Measurements from ENCODE around the gene PILRA.
A peak's percentile ranks its signal among the peaks of the same experiment; 100 is the strongest.
"Not testable (repeated sequence)": the region's sequence is repeated elsewhere in the genome, so short reads cannot be mapped to it uniquely, and the experiment has no call there.

Gene PILRA

DNA sequence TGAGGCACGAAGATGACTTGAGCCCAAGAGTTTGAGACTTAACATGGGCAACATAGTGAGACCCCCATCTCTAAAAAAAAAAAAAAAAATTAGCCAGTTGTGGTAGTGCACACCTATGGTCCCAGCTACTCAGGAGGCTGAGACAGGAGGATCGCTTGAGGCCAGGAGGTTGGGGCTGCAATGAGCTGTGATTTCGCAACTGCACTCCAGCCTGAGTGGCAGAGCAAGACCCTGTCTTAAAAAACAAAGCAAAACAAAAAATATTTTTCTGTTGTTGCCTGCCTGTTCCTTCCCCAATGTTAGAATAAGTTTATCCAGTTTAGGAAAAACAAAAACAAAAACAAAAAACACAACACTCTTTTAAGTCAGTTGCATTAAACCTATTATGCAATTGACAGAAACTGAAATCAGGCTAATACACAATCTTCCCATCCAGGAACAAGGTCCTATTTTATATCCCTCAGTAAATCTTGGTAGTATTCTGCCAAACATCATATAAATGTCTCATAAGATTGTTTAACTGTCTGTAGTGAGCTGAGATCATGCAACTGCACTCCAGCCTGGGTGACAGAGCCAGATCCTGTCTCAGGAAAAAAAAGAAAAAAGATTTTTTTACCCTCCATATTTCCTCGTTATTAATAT is 4.9 kb downstream of the PILRA start:
- no peak for DNase-seq (ENCODE audit: low read depth, low spot score)

DNA sequence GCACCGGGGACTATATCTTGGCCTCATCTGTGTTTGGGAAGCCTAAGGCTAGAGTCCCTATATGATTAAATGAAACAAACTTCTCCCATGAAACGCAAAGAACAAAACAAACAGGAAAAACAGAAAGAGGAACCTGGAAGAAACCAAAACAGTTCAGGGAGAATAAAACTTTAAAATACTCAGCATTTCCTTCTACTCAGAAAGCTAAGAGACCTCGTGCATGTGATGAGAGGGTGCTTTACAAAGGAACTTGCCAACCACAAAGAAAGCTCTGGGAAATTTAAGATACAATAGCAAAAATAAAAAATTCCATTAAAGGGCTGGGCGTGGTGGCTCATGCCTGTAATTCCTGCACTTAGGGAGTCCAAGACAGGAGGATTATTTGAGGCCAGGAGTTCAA is 6.9 kb downstream of the PILRA start:
- no peak for DNase-seq (ENCODE audit: low read depth, low spot score)

DNA sequence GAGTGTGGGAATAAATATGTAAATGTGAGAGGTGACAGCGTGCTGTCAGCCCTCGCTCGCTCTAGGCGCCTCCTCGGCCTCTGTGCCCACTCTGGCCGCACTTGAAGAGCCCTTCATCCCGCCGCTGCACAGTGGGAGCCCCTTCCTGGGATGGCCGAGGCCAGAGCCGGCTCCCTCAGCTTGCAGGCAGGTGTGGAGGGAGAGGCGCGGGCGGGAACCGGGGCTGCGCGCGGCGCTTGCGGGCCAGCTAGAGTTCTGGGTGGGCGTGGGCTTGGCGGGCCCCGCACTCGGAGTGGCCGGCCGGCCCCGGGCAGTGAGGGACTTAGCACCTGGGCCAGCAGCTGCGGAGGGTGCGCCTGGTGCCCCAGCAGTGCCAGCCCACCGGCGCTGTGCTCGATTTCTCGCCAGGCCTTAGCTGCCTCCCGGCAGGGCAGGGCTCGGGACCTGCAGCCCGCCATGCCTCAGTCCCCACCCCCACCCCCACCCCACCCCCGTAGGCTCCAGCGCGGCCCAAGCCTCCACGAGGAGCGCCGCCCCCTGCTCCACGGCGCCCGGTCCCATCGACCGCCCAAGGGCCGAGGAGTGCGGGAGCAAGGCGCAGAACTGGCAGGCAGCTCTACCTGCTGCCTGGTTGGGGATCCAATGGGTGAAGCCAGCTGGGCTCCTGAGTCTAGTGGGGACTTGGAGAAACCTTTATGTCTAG is 8.4 kb downstream of the PILRA start:
- not testable (repeated sequence) for DNase-seq (ENCODE audit: low read depth, low spot score)

DNA sequence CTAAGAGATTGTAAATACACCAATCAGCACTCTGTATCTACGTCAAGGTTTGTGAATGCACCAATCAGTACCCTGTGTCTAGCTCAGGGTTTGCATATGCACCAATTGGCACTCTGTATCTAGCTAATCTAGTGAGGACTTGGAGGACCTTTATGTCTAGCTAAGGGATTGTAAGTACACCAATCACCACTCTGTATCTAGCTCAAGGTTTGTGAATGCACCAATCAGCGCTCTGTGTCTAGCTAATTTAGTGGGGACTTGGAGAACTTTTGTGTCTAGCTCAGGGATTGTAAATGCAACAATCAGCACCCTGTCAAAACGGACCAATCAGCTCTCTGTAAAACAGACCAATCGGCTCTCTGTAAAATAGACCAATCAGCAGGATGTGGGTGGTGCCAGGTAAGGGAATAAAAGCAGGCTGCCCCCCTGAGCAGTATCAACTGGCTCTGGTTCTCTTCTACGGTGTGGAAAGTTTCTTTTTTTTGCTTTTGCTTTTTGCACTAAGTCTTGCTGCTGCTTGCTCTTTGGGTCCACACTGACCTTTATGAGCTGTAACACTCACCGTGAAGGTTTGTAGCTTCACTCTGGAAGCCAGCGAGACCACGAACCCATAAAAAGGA is 9.1 kb downstream of the PILRA start:
- DNase-seq (ENCODE audit: low read depth, low spot score) = not testable (repeated sequence)

DNA sequence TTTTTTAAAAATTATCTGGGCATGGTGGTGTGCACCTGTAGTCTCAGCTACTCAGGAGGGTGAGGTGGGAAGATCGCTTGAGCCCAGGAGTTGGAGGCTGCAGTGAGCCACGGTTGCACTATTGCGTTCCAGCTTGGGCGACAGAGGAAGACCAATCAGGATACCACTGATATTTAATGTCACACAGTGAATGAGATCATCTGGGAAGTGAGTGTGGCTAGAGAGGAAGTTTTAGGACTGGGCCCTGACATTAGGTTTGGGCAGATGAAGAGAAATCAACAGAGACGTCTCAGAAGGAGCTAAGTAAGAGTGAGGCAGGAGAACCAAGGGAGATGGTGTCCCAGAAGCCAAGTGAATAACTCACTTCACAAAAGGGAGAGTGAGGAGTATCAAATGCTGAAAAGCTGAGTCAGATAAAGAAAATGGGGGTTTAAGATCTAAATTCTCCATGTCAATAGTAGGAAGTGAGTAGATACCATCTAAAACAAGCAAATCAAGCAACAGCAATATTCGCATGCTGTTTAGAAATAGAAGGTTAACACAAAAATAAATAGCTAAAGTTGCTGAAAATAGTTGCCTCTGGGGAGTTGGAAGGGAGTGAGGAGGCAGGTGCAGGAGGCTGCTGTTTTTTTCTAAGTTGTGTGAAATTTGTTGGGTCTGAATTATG is 11.5 kb downstream of the PILRA start:
- no peak for DNase-seq (ENCODE audit: low read depth, low spot score)

DNA sequence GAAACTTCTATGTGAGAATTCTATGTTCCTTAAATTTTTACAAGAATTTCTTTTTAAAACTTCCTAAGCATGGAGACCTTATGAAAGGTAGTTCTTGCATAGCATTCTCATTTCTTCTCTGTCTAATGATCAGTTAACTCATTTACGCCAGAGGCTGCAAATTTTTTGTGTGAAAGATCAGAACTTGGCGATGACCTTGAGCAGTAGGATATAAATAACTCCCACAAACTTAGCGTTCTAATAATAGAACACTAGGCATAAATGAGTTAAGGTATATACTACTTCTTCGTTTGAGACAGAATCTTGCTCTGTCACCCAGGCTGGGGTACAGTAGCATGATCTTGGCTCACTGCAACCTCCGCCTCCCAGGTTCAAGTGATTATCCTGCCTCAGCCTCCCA is 13.7 kb downstream of the PILRA start:
- DNase-seq (ENCODE audit: low read depth, low spot score) = no peak

DNA sequence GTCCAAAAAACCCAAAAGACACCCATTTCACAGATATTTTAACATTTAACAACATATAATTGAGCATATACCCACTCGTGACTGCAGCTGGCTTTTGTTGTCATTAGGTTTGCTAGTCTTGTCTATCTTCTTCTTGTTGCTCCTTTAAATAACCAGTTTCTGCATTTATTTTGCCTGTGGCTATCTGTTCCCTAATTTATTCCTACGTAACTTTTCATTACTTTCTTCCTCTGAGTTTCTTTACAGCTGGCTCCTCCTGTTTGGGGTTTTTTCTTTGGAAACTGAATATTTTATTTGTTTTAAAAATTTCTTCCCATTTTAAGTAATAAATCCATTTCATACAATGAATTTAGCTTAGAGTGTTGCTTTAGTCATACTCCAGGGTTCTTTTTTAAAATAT is 14.4 kb downstream of the PILRA start:
- no peak for DNase-seq (ENCODE audit: low read depth, low spot score)

DNA sequence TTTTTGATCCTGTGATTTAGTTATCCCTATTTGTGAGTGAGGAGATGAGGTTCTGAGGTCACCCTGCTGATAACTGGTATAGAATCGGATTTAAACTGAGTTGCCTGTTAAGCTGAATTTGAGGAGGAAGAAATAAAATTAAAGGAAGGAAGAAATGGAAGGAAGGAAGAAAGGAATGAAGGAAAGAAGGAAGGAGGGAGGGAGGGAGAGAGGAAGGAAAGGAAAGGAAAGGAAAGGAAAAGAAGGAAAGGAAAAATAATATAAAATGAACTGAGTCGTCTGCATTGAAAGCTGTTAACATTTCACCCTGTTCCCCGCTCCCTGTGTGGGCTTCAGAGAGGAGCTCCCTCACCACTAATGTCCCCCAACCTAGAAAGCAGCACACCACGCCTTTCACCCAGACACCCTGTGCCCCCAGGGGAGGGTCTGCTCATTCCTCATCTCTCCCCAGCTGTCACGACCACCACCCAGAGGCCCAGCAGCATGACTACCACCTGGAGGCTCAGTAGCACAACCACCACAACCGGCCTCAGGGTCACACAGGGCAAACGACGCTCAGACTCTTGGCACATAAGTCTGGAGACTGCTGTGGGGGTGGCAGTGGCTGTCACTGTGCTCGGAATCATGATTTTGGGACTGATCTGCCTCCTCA is 16.3 kb downstream of the PILRA start:
- DNase-seq (ENCODE audit: low read depth, low spot score) = no peak

DNA sequence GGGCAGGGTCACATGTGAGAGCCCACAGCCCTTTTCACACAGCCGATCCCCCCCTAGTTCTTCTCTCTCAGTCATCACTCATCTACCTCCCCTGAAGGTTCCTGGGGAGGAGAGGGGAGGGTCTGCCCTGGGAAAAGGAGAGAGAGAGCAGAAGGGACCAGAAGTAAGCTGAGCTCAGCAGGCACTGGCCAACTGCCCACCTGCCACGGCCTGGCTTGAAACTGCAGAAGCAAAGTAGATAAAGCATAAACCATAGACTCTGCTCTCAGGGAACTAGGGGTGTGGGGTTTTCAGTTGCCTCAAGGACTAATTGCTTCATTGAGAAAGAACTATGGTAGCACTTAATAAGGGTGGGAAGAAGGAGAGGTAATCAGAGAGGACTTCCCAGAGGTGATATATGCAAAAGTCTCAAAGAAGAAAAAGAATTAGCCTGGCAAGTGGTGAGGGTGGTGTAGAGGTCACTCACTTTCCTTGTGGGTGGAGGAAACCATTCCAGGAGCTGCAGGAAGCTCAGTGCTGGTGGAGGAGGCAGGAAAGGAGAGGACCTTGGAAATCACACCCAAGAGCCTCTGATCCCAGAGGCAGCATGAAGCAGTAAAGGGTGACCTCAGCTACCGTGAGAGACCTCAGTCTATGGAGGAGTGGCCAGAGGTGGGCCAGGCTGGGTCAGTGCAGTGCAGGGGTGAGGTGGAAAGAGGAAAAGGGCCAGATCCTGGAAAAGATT is 17.2 kb downstream of the PILRA start:
- DNase-seq (ENCODE audit: low read depth, low spot score) = no peak

DNA sequence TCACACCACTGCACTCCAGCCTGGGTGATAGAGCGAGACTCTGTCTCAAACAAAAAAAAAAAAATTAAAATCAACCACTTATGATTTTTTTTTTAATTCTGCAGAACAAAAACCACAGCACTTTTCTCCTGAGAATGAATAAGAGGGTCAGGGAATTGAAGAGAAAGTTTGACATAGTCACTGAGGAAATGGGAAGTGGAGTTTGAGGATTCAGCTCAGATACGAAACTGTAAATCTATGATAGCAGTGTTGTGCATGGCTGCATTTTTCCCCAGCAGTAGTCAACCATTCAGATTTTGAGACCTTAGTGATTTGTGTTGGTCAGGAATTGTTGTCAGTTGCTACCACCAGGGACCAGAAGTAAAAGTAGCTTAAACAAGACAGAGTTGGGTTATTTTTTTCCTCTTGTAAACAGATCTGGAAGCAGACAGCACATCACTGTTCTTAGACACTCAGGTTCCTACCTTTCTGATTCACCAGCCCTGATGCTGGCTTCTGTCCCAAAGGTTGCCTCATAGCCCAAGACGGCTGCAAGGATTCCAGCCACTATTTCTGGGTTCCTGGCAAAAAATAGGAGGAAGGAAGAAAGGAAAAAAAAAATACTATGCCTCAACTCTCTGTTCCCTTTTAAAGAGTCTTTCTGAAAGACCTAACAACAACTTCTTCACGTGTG is 20.1 kb downstream of the PILRA start:
- no peak for DNase-seq (ENCODE audit: low read depth, low spot score)

DNA sequence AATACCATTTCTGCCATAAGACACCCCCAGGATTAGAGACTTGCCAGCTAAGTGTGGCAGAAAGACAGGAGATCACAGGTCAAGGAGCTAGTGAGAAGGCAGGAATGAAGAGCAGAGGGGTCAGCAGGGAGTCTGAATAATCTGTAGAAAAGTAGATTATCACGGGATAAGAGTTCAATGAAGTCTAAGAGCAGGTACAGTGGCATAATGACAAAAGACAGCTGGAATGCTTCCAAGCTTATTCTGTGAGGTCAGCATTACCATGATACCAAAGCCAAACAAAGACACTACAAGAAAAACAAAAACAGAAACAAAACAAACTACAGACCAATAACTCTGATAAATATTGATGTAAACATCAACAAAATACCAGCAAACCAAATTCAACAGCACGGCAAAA is 20.8 kb downstream of the PILRA start:
- no peak for DNase-seq (ENCODE audit: low read depth, low spot score)

DNA sequence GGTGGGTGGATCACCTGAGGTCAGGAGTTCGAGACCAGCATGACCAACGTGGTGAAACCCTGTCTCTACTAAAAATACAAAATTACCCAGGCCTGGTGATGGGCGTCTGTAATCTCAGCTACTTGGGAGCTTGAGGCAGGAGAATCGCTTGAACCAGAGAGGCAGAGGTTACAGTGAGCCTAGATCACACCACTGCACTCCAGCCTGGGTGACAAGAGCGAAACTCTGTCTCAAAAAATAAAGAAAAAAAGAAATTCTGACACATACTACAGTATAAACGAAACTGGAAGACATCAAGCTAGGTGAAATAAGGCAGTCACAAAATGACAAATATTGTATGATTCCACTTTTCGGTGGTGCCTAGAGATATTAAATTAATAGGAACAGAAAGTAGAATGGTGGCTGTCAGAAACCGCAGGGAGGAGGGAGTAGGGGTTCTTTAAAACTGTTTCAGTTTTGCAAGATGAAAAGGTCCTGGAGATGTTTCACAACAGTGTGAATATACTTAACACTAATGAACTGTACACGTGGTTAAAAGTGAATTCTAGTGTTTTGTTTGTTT is 23.2 kb downstream of the PILRA start:
- peak; percentile 9 for DNase-seq (ENCODE audit: low read depth, low spot score)

DNA sequence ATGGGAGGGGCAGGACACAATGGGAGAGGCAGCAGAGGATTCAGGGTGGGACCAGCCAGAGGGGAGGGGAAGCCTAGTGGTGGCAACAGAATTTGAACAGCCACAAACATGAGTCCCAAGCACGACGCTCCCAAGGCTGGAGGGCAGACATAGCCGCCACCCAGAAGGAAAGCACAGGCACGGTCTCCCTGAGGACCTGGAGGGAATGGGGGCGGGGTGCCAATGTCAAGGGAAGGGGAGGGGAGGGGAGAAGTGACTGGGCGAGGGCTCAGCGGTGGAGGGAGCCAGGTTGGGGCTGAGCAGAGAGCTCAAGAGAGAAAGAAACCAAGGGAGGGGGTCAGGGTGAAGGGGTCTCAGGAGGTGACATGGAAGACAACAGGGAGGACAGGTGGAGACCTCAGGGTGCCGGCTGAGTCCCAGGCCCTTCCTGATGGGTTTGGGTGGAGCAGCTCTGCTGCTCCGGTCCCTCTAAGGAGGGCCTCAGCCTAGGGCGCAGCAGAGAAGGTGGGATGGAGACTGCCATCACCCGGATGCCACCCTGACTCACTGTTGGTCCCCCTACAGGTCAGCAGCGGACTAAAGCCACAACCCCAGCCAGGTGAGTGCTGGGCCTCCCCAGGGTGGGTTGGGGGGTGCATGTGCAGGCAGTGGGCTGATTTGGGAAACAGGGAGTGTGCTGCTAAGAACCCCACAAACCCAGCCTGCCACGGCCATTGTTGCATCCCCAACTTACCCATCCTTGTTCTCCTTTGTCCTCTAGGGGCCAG is 24.2 kb downstream of the PILRA start:
- DNase-seq (ENCODE audit: low read depth, low spot score) = no peak

DNA sequence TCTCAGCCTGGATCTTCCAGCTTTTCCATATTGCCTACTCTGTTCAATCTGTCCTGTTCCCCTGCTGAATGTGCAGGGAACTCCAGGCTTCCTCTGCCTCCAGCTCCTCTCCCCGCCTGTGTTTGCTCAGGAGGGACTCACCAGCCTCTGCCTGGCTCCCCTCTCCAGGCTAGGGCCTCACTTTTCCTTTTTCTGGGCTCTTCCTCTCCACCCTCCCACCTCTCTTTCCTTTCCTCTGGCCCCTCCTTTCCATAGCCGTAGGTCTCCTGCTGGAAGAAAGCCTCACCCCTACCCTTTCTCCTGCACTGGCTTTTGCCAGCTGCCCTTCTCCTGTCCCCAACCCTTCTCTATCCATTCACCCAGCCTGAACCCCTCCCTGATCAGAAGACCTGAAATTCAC is 25.0 kb downstream of the PILRA start:
- no peak for DNase-seq (ENCODE audit: low read depth, low spot score)

DNA sequence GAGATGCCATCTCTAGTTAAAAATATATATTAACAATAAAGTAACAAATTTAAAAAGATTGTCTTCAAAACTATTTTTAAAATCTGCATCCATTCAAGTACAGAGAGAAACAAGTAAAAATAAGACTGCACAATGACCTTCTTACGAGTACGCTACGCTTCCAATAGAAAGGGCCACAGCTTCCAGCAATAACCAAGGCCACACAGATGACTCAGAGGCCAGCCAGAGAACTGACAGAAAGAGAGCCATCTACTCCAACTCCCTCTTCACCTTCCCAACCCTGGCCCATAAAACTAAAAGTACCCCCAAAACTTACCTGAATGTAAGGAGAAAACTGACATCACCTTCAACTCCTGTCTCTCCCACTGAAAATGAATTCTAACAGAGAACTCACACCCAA is 26.8 kb downstream of the PILRA start:
- no peak for DNase-seq (ENCODE audit: low read depth, low spot score)

DNA sequence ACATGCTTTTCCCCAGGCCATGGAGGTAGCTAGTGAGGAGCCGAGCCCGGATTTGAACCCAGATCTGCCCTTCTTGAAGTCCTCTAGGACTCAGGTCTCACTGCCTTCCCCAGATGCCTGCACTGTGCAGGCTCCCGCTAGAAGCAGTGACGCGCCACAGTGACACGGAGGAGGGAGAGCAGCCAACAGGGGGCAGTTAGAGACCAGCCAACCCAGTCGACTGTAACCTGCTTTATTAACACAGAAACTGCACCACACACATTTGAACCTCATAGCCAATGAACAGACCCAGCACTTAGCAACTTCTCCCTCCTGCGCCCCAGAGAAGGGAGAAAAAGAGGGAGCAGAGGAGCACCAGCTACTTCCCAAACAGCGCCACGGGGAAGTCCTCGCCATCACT is 27.4 kb downstream of the PILRA start:
- DNase-seq (ENCODE audit: low read depth, low spot score) = no peak

DNA sequence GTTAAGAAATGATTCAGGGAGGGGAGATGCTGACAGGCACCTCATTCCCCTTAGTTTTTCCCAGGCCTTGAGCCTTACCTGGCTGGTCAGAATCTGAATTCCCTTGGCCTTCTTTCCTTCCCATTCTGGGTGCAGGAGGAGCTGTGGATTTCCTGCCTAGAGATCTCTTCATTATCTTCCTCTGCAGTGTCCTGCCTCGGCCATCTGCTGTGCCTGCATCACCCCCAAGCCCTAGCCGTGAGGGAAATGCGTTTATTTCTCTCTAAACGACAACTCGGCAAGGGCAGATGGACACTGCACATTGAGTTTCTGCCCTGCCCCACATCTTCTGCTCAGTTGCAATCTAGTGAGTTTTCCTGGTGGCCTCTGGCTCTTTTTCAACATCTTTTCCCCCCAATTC is 28.5 kb downstream of the PILRA start:
- DNase-seq (ENCODE audit: low read depth, low spot score) = no peak

DNA sequence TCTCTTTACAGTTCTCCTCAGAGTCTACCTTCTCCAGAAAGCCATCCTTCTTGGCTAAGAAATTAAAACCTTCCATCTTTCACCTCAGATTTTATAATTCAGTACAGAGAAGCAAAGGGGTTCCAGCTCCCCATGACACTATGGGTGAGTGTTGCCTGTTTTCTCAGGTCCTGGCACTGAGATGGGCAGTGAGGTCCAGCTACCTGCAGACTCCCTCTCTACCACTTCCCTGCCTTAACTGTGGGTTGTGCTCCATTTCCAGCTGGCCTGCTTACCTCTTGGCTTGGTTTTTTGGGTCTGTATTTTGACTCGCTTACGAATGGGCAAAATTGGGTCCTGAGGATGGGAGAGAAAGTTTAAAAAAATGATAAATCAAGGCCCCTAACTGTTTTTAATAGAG is 29.0 kb downstream of the PILRA start:
- DNase-seq (ENCODE audit: low read depth, low spot score) = no peak

DNA sequence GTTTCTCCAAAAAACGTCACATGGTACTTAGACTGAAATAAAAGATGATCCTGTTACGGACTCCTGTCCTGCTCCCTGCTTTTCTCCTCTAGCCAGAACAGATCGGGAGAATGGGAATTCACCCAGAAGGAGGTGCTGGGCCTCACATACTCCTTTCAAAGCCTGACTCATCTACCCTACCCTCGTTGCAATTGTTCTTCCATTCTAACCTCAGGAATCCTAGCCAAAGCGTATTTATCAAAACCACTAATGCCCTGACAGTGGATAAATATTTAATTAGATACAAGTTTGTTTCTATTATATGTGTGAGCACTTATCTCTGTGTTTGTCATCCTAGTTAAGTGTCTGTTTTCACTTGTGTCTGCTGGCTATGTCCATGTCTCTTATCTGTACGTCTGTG is 33.5 kb downstream of the PILRA start:
- no peak for DNase-seq (ENCODE audit: low read depth, low spot score)
